ENCODE data around the gene ABCC3.

ABCC3 gene

GRCh38 chr17:50602836-50603235 is 31.8 kb upstream of the ABCC3 start:
- no peak for DNase-seq (ENCODE audit: extremely low spot score, insufficient read length, low read depth)
- FAIRE-seq: no peak

DNA sequence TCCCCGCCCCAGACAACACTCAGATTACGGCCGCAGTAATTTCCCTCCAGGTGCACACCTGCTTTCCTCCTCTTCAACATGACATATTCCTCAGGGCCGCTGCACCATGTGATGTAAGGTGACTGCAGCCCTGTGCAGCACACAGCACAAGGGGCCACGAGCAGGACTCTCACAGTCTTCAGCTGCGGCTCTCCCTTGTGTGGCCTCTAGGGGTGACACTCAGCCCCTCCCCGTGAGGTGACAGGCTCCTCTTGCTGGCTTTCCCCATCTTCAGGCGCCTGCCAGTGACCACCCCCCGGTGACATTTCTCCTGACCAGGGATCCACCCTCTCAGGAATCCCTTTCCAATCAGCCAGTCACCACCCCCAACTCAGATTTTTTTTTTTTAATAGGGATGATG is 31.3 kb upstream of the ABCC3 start:
- no peak for DNase-seq (ENCODE audit: extremely low spot score, insufficient read length, low read depth)
- no peak for FAIRE-seq

DNA sequence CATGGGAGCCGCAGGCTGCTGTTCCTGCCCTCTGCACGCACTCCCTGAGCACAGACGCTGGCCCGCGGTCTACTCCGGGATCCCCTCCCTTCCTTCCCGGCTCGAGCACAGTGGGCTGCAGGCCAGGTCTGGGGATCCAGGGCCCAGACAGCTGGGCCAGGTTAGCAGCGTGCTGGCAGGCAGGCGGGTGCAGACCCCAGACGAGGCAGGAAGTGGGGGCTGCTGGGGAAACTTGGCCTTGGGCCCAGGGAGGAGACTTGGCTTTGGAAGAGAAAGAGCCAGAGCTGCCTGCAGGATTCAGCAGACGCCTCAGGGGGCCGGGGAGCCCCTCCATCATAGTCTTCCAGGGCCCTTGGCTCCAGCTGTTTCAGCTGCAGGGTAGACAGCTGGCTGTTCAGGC is 30.2 kb upstream of the ABCC3 start:
- no peak for DNase-seq (ENCODE audit: extremely low spot score, insufficient read length, low read depth)
- no peak for FAIRE-seq

GRCh38 chr17:50605429-50605828 is 29.3 kb upstream of the ABCC3 start:
- no peak for DNase-seq (ENCODE audit: extremely low spot score, insufficient read length, low read depth)
- FAIRE-seq: no peak

- DNase-seq (ENCODE audit: extremely low spot score, insufficient read length, low read depth) (no peak), FAIRE-seq (no peak)
These were observed 27.0 kb upstream of the ABCC3 start for GRCh38 chr17:50607522-50608175.

DNA sequence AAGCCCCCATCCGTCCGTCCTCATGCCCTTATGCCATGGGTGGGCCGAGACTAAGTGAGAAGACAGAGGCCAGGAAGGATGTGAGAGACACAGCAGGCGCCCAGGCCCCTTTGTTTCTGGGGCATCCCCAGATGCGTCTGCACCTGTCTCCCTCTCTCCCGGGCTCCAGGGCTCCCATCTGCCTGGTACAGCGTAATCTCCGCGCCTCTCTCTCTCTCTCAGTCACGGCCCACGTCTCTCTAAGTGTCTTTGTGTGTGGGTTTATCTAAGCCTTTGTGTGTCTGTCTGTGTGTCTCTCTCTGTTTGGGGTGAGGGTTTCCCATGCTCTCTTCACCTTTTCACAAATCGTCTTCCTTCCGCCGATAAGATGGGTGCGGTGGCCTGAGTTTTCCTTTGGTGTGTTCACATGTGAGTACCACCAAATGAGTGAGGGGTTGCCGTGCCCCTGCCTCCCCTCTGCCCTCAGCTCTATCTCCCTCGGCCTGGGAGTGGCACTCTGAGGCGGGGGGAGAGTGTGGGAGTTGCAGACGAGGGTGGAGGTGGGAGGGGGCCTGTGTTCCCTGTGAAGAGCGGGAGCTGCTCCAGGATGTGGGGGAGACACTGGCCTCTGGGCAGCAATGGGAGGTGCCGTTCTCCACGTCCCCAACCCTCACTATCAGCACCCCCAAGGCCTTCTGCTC is 25.8 kb upstream of the ABCC3 start:
- DNase-seq (ENCODE audit: extremely low spot score, insufficient read length, low read depth): no peak
- no peak for FAIRE-seq

GRCh38 chr17:50609380-50610074 is 25.2 kb upstream of the ABCC3 start:
- DNase-seq (ENCODE audit: extremely low spot score, insufficient read length, low read depth): no peak
- no peak for FAIRE-seq

- FAIRE-seq (no peak), DNase-seq (ENCODE audit: extremely low spot score, insufficient read length, low read depth) (no peak)
These were observed 23.0 kb upstream of the ABCC3 start for GRCh38 chr17:50611634-50612033.

- DNase-seq (ENCODE audit: extremely low spot score, insufficient read length, low read depth) (no peak), FAIRE-seq (no peak)
These were observed 22.4 kb upstream of the ABCC3 start for GRCh38 chr17:50612281-50612680.

DNA sequence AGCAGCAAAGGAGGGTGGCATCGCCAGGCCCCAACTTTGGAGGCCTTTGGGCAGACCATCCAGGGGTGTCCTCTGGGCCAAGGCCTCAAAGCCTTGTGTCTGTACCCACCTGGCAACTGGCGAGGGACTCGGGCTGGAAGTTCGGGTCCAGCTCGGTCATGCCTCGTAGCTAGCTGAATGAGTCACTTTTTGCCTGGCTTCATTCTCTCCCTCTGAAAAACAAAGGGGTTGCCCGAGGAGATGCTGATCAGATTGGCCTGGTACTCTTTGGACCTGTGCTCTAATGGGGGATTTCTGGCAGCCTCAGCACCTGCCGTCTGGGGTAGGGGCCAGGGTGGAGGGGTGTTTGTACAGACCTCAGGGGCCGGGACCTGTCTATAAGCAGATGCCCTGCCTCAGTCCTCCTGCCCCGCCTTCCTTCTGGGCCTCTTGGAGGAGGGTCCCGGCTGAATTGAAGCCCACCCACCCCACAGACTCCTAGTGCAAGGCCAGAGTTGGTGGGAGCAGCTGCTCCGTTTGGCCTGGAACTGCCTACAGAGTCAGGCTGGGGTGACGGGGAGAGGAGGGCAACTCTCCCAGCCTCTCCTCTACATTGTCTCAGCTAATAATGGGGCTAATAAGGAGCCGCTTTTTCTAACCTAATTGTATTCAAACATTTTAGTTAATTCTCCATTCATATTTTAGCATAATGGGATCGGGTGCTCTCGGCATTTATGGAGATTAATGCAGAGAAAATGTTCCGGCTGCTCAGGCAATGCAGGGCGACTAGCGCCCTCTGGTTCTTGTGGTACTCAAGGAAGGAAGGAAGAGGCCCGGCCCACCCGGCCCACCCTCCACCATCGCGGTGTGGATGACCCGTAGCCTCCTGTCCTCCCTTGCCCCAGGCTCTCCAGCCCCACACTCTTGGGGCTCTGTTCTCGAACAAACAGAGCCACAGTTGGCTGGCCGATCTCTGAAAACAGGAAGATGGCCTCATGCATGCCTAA is 21.4 kb upstream of the ABCC3 start:
- no peak for DNase-seq (ENCODE audit: extremely low spot score, insufficient read length, low read depth)

GRCh38 chr17:50614471-50615051 is 20.1 kb upstream of the ABCC3 start:
- no peak for FAIRE-seq

More for the DNA sequence above, 21.4 kb upstream of the ABCC3 start:
- no peak for FAIRE-seq

DNA sequence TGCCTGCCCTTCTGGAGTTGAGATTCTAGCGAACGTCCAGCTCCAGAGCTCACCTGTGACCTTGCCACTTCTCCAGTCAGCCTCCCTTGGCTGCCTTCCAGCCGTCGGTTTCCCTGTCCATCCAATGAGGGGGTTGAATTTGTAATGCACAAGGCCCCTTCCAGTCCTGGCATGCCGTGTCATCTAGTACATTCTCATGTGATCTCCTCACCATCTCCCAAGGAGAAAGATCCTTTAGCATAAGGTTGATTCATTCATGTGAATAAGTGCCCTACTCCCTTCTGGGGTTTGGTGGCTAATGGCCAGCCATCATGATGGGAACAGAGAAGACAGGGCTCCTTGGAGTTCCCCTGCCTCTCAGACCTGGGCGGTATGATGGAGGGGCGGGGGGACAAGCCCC is 18.9 kb upstream of the ABCC3 start:
- no peak for FAIRE-seq
- DNase-seq (ENCODE audit: extremely low spot score, insufficient read length, low read depth): no peak

More at GRCh38 chr17:50614471-50615051, 20.1 kb upstream of the ABCC3 start:
- DNase-seq (ENCODE audit: extremely low spot score, insufficient read length, low read depth): no peak

- FAIRE-seq (no peak), DNase-seq (ENCODE audit: extremely low spot score, insufficient read length, low read depth) (no peak)
These were observed 16.4 kb upstream of the ABCC3 start for GRCh38 chr17:50618300-50618699.

DNA sequence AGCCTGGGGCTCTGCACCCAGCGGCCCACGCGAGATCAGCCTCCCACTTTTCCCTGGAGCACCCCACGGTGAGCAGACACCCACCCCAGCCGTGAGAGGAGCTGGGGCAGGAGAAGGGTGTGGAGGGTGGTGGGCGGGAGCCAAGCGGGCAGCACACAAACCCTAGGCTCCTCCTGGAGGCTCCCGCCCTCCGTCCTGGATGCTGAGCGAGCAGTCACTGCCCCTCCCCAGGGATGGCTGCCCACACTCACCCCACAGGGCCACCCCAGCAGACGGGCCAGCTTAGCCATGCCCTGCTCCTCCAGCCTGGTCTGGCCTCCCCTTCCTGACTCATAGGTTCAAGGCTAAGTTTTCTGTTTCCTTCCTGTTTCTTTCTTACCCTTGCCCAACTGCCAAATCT is 15.7 kb upstream of the ABCC3 start:
- FAIRE-seq (no peak), DNase-seq (ENCODE audit: extremely low spot score, insufficient read length, low read depth) (no peak)

GRCh38 chr17:50619489-50619888 is 15.2 kb upstream of the ABCC3 start:
- no peak for FAIRE-seq
- DNase-seq (ENCODE audit: extremely low spot score, insufficient read length, low read depth): no peak

DNA sequence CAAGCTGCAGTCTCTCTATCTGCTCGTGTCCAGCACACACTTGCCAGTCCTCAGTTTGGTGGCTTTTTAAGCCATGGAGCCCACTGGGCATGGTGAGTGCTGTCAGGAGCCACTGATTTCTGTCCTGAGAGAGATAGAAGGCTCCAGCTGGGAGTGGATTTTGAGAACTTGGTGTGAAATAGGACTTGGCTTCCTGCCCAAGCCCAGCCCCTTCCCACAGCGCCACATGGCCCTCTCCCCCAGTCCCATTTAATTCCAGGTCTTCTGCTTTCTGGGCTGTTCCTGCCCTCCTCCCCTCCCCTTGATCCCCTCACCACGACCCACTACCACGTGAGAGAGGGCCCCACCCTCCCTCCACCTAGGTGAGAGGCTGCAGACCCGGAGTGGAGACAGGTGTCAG is 14.4 kb upstream of the ABCC3 start:
- FAIRE-seq (no peak), DNase-seq (ENCODE audit: extremely low spot score, insufficient read length, low read depth) (no peak)

DNA sequence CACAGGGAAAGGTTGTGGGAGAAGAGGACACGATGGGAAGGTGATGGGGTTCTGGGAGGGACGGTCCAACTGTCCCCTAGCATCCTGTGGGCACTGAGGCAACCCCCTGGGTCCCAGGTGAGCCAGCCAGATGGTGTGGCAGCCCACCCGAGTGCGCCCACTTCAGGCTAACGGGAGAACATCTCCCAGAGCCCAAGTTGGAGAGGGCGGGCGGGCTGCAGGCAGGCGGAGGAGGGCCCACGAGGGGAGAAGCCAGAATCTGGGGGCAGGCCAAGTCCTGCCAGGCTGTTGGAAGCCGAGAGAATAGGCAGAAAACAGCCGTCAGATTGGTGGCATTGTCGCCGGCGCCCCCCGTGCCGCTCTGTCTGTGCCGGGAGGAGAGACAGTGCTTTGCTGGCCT is 13.8 kb upstream of the ABCC3 start:
- no peak for DNase-seq (ENCODE audit: extremely low spot score, insufficient read length, low read depth)
- no peak for FAIRE-seq

DNA sequence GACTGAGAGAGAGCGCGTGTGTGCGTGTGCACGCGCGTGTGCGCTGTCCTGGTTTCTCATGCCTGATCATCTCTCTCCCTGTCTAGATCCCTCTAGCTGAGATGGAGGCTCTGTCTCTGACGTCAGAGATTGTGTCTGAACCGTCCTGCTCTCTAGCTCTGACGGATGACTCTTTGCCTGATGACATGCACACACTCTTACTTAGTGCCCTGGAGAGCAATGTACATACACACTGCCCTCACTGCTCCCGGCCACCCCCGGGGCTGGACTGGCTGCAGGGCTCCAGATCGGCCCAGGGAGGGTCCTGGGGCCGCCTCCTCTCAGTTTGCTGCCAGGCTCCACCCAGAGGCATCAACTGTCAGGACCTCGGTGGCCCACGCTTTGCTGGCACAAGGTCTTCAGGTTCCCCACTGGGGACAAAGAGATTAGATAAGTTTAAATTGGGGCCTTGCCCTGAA is 13.1 kb upstream of the ABCC3 start:
- no peak for DNase-seq (ENCODE audit: extremely low spot score, insufficient read length, low read depth)
- FAIRE-seq: no peak

GRCh38 chr17:50624321-50624934 is 10.3 kb upstream of the ABCC3 start:
- no peak for DNase-seq (ENCODE audit: extremely low spot score, insufficient read length, low read depth)
- no peak for FAIRE-seq

Measured in GM18507 (cell line).